H1 (cell line): ENCODE results near the gene AVP. TPM values are rescaled to one million over a fixed set of nuclear protein-coding genes. Genes with fewer than 3 reads are reported as not detected.

Source experiments
- ASH2L ChIP-seq: fragments of 200-600, 300-600 bp; sonication (generic); IDR thresholded peaks from one replicate; pipeline ENCODE4 v1.7.1; 2017; ENCODE audit warnings: low read length
- BCL11A ChIP-seq, 2 experiments: IDR thresholded peaks; one replicate each; pipeline ENCODE4 v1.6.1; 2011; ENCODE audit warnings: low read depth in 2 of 2, low read length in 2 of 2, mild to moderate bottlenecking in 2 of 2
- E2F6 ChIP-seq: IDR thresholded peaks from 2 replicates; pipeline ENCODE4 v1.6.1; 2012; ENCODE audit warnings: inconsistent platforms
- HDAC2 ChIP-seq, 2 experiments: fragments of 300-600 bp in 1 of 2; sonication (generic) in 1 of 2; IDR thresholded peaks; 2 replicates each; pipeline ENCODE4 v1.6.1; 2011 to 2012; ENCODE audit warnings: low read depth in 2 of 2, low read length in 2 of 2, mild to moderate bottlenecking in 2 of 2, moderate library complexity in 2 of 2, borderline replicate concordance in 1 of 2, inconsistent platforms in 1 of 2
- MAFK ChIP-seq: IDR thresholded peaks from 2 replicates; pipeline ENCODE4 v1.6.1; 2012; ENCODE audit warnings: low read depth, mild to moderate bottlenecking, improper control_type of control experiment, low read length
- TAF7 ChIP-seq: optimal IDR thresholded peaks from 2 replicates; pipeline ENCODE3; 2011; ENCODE audit warnings: low read depth, mild to moderate bottlenecking, inconsistent platforms, low read length, moderate library complexity, borderline replicate concordance
- polyA plus RNA-seq, 7 experiments: library from polyadenylated mRNA; depleted of rRNA in 3 of 7; stranded (reverse) in 5 of 7; unstranded in 2 of 7; fragments of >200 nt in 5 of 7; fragments of 200-250 nt in 2 of 7; gene quantifications; 1 replicate in 5 of 7; 2 replicates in 1 of 7; 4 replicates in 1 of 7; pipeline versions ENCODE4 v1.2.1 to v1.2.3, GENCODE V29; 2011 to 2013; ENCODE audit warnings: missing spikeins in 2 of 7, mixed read lengths in 2 of 7
- total RNA-seq: library from RNA; stranded (reverse); fragmentation: NEBNext Ultra II Directional; extraction: Animal tissue kit (Norgen Biotek cat#: 25700); gene quantifications from 2 replicates; pipeline ENCODE4 v1.2.1, GENCODE V29; 2021

AVP gene
- total and polyA plus RNA-seq, 2 of the 8 experiments (the other 6 are each of a cell fraction or from before 2014, with no cell fraction given), result 0.18 TPM; not detected in 1

GRCh38 chr20:3109350-3110302 is 25.1 kb upstream of the AVP start (continued):
- no peak for TF ChIP-seq E2F6
- TF ChIP-seq HDAC2 (IDR thresholded peaks at IDR 0.05; ENCODE audit: borderline replicate concordance in 1 of 2, low read depth in 2 of 2, low read length in 2 of 2), result no peak
- no peak for TF ChIP-seq TAF7
- TF ChIP-seq ASH2L, result no peak
- TF ChIP-seq BCL11A (IDR thresholded peaks at IDR 0.05; ENCODE audit: low read depth in 2 of 2, low read length in 2 of 2), result no peak
- no peak for TF ChIP-seq MAFK
